GM23338 (cell line): ENCODE measurements around the gene PCLO. TPM values are rescaled to one million over a fixed set of nuclear protein-coding genes. Genes with fewer than 3 reads are reported as not detected.
"Not testable (repeated sequence)": the region's sequence is repeated elsewhere in the genome, so short reads cannot be mapped to it uniquely, and the experiment has no call there.

Source experiments
- ATAC-seq: fragments of 200-7000 bp; cut with Tn5 transposase; 3 replicates; pipeline ENCODE4 v1.9.1; 2020
- DNase-seq: peaks from one replicate; pipeline ENCODE4 v3.0.0-alpha.2; 2015; ENCODE audit warnings: low spot score
- H2AFZ ChIP-seq: fragments of 200-600 bp; sonication (generic); 2 replicates; pipeline ENCODE4 v1.8.0; 2016; ENCODE audit warnings: antibody characterized with exemption, mild to moderate bottlenecking, moderate library complexity
- H3F3A ChIP-seq: fragments of 200-600 bp; sonication (generic); replicated peaks from 2 replicates; pipeline ENCODE4 v1.8.0; 2017; ENCODE audit warnings: antibody characterized with exemption, mixed run types, low read depth
- H3K27ac ChIP-seq: fragments of 200-600 bp; sonication (generic); 2 replicates; pipeline ENCODE4 v1.6.1; 2016; ENCODE audit warnings: low read depth
- H3K27me3 ChIP-seq: fragments of 200-600 bp; sonication (generic); 2 replicates; pipeline ENCODE4 v1.8.0; 2016; ENCODE audit warnings: mild to moderate bottlenecking, mixed run types, moderate library complexity; ENCODE audit not compliant: insufficient read depth
- H3K36me3 ChIP-seq: fragments of 200-600 bp; sonication (generic); 2 replicates; pipeline ENCODE4 v1.8.0; 2016; ENCODE audit warnings: mild to moderate bottlenecking; ENCODE audit not compliant: insufficient read depth
- H3K4me1 ChIP-seq: fragments of 200-600 bp; sonication (generic); 2 replicates; pipeline ENCODE4 v1.8.0; 2016; ENCODE audit warnings: mild to moderate bottlenecking, moderate library complexity; ENCODE audit not compliant: insufficient read depth
- H3K4me2 ChIP-seq: fragments of 200-600 bp; sonication (generic); 2 replicates; pipeline ENCODE4 v1.7.1; 2017; ENCODE audit warnings: mixed run types
- H3K4me3 ChIP-seq: fragments of 200-600 bp; sonication (generic); 2 replicates; pipeline ENCODE4 v1.6.1; 2016; ENCODE audit warnings: mixed run types
- H3K79me2 ChIP-seq: fragments of 200-600 bp; sonication (generic); replicated peaks from 2 replicates; pipeline ENCODE4 v1.8.0; 2017; ENCODE audit warnings: mild to moderate bottlenecking; ENCODE audit not compliant: insufficient read depth
- H3K9me2 ChIP-seq: fragments of 200-600 bp; sonication (generic); 2 replicates; pipeline ENCODE4 v1.8.0; 2017; ENCODE audit not compliant: insufficient read depth
- H4K20me1 ChIP-seq: fragments of 200-600 bp; sonication (generic); replicated peaks from 2 replicates; pipeline ENCODE4 v1.8.0; 2017; ENCODE audit warnings: mild to moderate bottlenecking; ENCODE audit not compliant: insufficient read depth
- H3K27ac Mint-ChIP-seq: 2 replicates; pipeline ENCODE4 v1.8.0; 2020; ENCODE audit warnings: inconsistent platforms, mild to moderate bottlenecking, moderate library complexity, mixed read lengths
- H3K27me3 Mint-ChIP-seq: 3 replicates; pipeline ENCODE4 v1.8.0; 2022; ENCODE audit warnings: low read depth, mild to moderate bottlenecking, moderate library complexity, mixed read lengths, inconsistent platforms; ENCODE audit not compliant: insufficient read depth, poor library complexity
- H3K36me3 Mint-ChIP-seq: 3 replicates; pipeline ENCODE4 v1.8.0; 2021; ENCODE audit warnings: low read depth, mild to moderate bottlenecking, inconsistent platforms, moderate library complexity, mixed read lengths
- H3K4me1 Mint-ChIP-seq: 3 replicates; pipeline ENCODE4 v1.8.0; 2020; ENCODE audit warnings: mild to moderate bottlenecking, inconsistent platforms, mixed read lengths
- H3K4me3 Mint-ChIP-seq: 3 replicates; pipeline ENCODE4 v1.8.0; 2021; ENCODE audit warnings: moderate library complexity, mild to moderate bottlenecking, inconsistent platforms, mixed read lengths
- H3K9me3 Mint-ChIP-seq: 3 replicates; pipeline ENCODE4 v1.8.0; 2020; ENCODE audit warnings: moderate library complexity, mild to moderate bottlenecking, inconsistent platforms, mixed read lengths
- CREB1 ChIP-seq: fragments of 250-450 bp; sonication (Bioruptor Pico); IDR thresholded peaks from 2 replicates; pipeline ENCODE4 v1.5.0; 2020; ENCODE audit warnings: low read depth, mild to moderate bottlenecking, moderate library complexity
- EZH2 ChIP-seq: fragments of 200-600 bp; sonication (generic); IDR thresholded peaks from one replicate; pipeline ENCODE4 v1.8.0; 2017; ENCODE audit warnings: antibody characterized with exemption, mild to moderate bottlenecking, low read depth; ENCODE audit not compliant: unreplicated experiment
- EZH2phosphoT487 ChIP-seq: fragments of 200-600 bp; sonication (generic); IDR thresholded peaks from one replicate; pipeline ENCODE4 v1.8.1; 2018; ENCODE audit warnings: antibody characterized with exemption; ENCODE audit not compliant: unreplicated experiment
- JUNB ChIP-seq: IDR thresholded peaks from one replicate; pipeline ENCODE4 v1.6.1; 2016; ENCODE audit warnings: antibody characterized with exemption; ENCODE audit not compliant: unreplicated experiment
- POLR2AphosphoS5 ChIP-seq: IDR thresholded peaks from 2 replicates; pipeline ENCODE4 v1.6.1; 2016; ENCODE audit warnings: antibody characterized with exemption, low read depth
- STAT1 ChIP-seq: IDR thresholded peaks from one replicate; pipeline ENCODE4 v1.6.1; 2016; ENCODE audit warnings: antibody characterized with exemption; ENCODE audit not compliant: unreplicated experiment
- ZNF114 ChIP-seq: fragments of 250-450 bp; sonication (Bioruptor Pico); IDR thresholded peaks from 2 replicates; pipeline ENCODE4 v1.5.0; 2020; ENCODE audit warnings: mild to moderate bottlenecking, moderate library complexity
- ZNF331 ChIP-seq: fragments of 250-450 bp; sonication (Bioruptor Pico); IDR thresholded peaks from 2 replicates; pipeline ENCODE4 v1.5.0; 2020; ENCODE audit warnings: low read depth, mild to moderate bottlenecking, moderate library complexity
- ZNF462 ChIP-seq: fragments of 250-450 bp; sonication (Bioruptor Pico); IDR thresholded peaks from 2 replicates; pipeline ENCODE4 v1.5.0; 2020; ENCODE audit warnings: mild to moderate bottlenecking, moderate library complexity
- polyA plus RNA-seq: library from polyadenylated mRNA; unstranded; fragments of >200 nt; fragmentation: Nextera tagmentation; extraction: Ambion mirVana; gene quantifications from 2 replicates; pipeline ENCODE4 v1.2.1, GENCODE V29; 2016
- total RNA-seq: library from RNA; depleted of rRNA; stranded (reverse); fragments of >200 nt; shearing (Covaris generic); gene quantifications from 2 replicates; pipeline ENCODE4 v1.2.3, GENCODE V29; 2014
- TF ChIP-seq, protein P1 (sequence below), 2 experiments: fragments of 200-600 bp in 1 of 2; sonication (generic) in 1 of 2; conservative IDR thresholded peaks; 2 replicates each; pipeline versions ENCODE4 v1.5.1 to v1.6.1; 2016 to 2017; ENCODE audit warnings: antibody characterized with exemption in 2 of 2, low read depth in 2 of 2, mild to moderate bottlenecking in 2 of 2, moderate library complexity in 1 of 2

PCLO gene
- total and polyA plus RNA-seq, 2 experiments from 2014 or later, result 7.4 to 9.1 TPM

DNA sequence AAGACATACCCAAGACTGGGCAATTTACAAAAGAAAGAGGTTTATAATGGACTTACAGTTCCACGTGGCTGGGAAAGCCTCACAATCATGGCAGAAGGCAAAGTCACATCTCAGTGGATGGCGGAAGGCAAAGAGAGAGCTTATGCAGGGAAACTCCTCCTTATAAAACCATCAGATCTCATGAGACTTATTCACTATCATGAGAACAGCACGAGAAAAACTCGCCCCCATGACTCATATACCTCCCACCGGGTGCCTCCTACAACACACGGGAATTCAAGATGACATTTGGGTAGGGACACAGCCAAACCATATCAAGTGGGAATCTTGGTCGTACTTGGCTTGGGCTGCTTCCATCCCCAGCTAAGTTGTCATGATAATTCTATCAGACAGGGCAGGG is 268.3 kb downstream of the PCLO start:
- H3K4me1 ChIP-seq, H3K27ac ChIP-seq, H3K4me3 ChIP-seq, H3K9me2 ChIP-seq, H3K27me3 Mint-ChIP-seq, ATAC-seq, H3K4me2 ChIP-seq, H2AFZ ChIP-seq, H3K36me3 ChIP-seq, H3K27me3 ChIP-seq, H3K9me3 Mint-ChIP-seq, H3K4me3 Mint-ChIP-seq, H3K79me2 ChIP-seq, DNase-seq, H3K4me1 Mint-ChIP-seq, H4K20me1 ChIP-seq, H3K36me3 Mint-ChIP-seq, H3F3A ChIP-seq: not testable (repeated sequence)
- peak overlapping the region; percentile 43; the same call in 1 of the 2 replicates for H3K27ac Mint-ChIP-seq

GRCh38 chr7:82886324-82886723 is 276.4 kb downstream of the PCLO start:
- H3K4me3 ChIP-seq, result no peak overlapping the region
- no peaks in the 10 kb centered on the region for H3K4me1 ChIP-seq
- H3F3A ChIP-seq, result no peaks in the 10 kb centered on the region
- no peak overlapping the region for H3K27ac ChIP-seq
- Mint-ChIP-seq H3K36me3 (no peaks in the 10 kb centered on the region), H3K27me3 (no peaks in the 10 kb centered on the region), H3K27ac (no peak overlapping the region), H3K4me3 (no peak overlapping the region), H3K9me3 (no peaks in the 10 kb centered on the region), H3K4me1 (no peaks in the 10 kb centered on the region)
- no peak overlapping the region for H2AFZ ChIP-seq
- DNase-seq (no peak), ATAC-seq (no peak)
- H3K9me2 ChIP-seq, result no peaks in the 10 kb centered on the region
- H4K20me1 ChIP-seq, result no peaks in the 10 kb centered on the region
- TF ChIP-seq CREB1 (no peak), JUNB (no peak), EZH2phosphoT487 (no peak), ZNF114 (no peak), ZNF331 (CRISPR knock-in tag) (no peak), STAT1 (no peak), POLR2AphosphoS5 (no peak), EZH2 (no peak)
- TF ChIP-seq, protein P1, sequence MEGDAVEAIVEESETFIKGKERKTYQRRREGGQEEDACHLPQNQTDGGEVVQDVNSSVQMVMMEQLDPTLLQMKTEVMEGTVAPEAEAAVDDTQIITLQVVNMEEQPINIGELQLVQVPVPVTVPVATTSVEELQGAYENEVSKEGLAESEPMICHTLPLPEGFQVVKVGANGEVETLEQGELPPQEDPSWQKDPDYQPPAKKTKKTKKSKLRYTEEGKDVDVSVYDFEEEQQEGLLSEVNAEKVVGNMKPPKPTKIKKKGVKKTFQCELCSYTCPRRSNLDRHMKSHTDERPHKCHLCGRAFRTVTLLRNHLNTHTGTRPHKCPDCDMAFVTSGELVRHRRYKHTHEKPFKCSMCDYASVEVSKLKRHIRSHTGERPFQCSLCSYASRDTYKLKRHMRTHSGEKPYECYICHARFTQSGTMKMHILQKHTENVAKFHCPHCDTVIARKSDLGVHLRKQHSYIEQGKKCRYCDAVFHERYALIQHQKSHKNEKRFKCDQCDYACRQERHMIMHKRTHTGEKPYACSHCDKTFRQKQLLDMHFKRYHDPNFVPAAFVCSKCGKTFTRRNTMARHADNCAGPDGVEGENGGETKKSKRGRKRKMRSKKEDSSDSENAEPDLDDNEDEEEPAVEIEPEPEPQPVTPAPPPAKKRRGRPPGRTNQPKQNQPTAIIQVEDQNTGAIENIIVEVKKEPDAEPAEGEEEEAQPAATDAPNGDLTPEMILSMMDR (conservative IDR thresholded peaks at IDR 0.05; ENCODE audit: low read depth in 2 of 2), result no peak
- H3K36me3 ChIP-seq, result no peaks in the 10 kb centered on the region
- no peak overlapping the region for H3K4me2 ChIP-seq
- H3K27me3 ChIP-seq, result no peaks in the 10 kb centered on the region
- no peaks in the 10 kb centered on the region for H3K79me2 ChIP-seq

- DNase-seq (no peak), ATAC-seq (no peak)
- Mint-ChIP-seq H3K9me3 (no peaks in the 10 kb centered on the region), H3K27me3 (no peaks in the 10 kb centered on the region), H3K27ac (0 out of 2 replicates have a peak overlapping the region, but pooled peaks have one; percentile 10), H3K4me3 (no peak overlapping the region), H3K4me1 (no peaks in the 10 kb centered on the region), H3K36me3 (no peaks in the 10 kb centered on the region)
- H3K9me2 ChIP-seq, result no peaks in the 10 kb centered on the region
- H3K4me2 ChIP-seq, result no peak overlapping the region
- H3K27ac ChIP-seq, result no peak overlapping the region
- H2AFZ ChIP-seq, result no peak overlapping the region
- H3F3A ChIP-seq, result no peaks in the 10 kb centered on the region
- no peaks in the 10 kb centered on the region for H3K79me2 ChIP-seq
- H3K4me3 ChIP-seq, result no peak overlapping the region
- H3K36me3 ChIP-seq, result no peaks in the 10 kb centered on the region
- no peaks in the 10 kb centered on the region for H3K27me3 ChIP-seq
- no peaks in the 10 kb centered on the region for H4K20me1 ChIP-seq
- no peaks in the 10 kb centered on the region for H3K4me1 ChIP-seq
- no peak for TF ChIP-seq ZNF462 (CRISPR knock-in tag)
- no peak for TF ChIP-seq POLR2AphosphoS5
- TF ChIP-seq STAT1, result no peak
These were observed 296.8 kb downstream of the PCLO start for GRCh38 chr7:82865856-82866255.
